ENCODE measurements around the gene MFNG.

- TF ChIP-seq, protein P1, sequence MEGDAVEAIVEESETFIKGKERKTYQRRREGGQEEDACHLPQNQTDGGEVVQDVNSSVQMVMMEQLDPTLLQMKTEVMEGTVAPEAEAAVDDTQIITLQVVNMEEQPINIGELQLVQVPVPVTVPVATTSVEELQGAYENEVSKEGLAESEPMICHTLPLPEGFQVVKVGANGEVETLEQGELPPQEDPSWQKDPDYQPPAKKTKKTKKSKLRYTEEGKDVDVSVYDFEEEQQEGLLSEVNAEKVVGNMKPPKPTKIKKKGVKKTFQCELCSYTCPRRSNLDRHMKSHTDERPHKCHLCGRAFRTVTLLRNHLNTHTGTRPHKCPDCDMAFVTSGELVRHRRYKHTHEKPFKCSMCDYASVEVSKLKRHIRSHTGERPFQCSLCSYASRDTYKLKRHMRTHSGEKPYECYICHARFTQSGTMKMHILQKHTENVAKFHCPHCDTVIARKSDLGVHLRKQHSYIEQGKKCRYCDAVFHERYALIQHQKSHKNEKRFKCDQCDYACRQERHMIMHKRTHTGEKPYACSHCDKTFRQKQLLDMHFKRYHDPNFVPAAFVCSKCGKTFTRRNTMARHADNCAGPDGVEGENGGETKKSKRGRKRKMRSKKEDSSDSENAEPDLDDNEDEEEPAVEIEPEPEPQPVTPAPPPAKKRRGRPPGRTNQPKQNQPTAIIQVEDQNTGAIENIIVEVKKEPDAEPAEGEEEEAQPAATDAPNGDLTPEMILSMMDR (conservative IDR thresholded peaks at IDR 0.05 in 1 of 2, IDR thresholded peaks at IDR 0.05 in 1 of 2; ENCODE audit: extremely low read depth in 1 of 2, insufficient read depth in 1 of 2, low read depth in 1 of 2, low read length in 2 of 2) = no peak
- TF ChIP-seq EZH2 (IDR thresholded peaks at IDR 0.05; ENCODE audit: borderline replicate concordance, low read length) = no peak
Observed at GRCh38 chr22:37431366-37431765, 54.8 kb downstream of the MFNG start.

Measured in mammary epithelial cell (primary cell).